ENCODE measurements around the gene HIVEP3.

HIVEP3 gene

GRCh38 chr1:41783189-41783639, 135.5 kb downstream of the HIVEP3 start:
- no peak for DNase-seq (ENCODE audit: low spot score)

GRCh38 chr1:41780916-41781315, 137.8 kb downstream of the HIVEP3 start:
- no peak for DNase-seq (ENCODE audit: low spot score)

- no peak for DNase-seq (ENCODE audit: low spot score)
These were observed 138.4 kb downstream of the HIVEP3 start for GRCh38 chr1:41780322-41780721.

GRCh38 chr1:41779360-41779759, 139.4 kb downstream of the HIVEP3 start:
- no peak for DNase-seq (ENCODE audit: low spot score)

- no peak for DNase-seq (ENCODE audit: low spot score)
These were observed 141.0 kb downstream of the HIVEP3 start for GRCh38 chr1:41777695-41778094.

GRCh38 chr1:41776891-41777441, 141.8 kb downstream of the HIVEP3 start:
- no peak for DNase-seq (ENCODE audit: low spot score)

- no peak for DNase-seq (ENCODE audit: low spot score)
These were observed 142.7 kb downstream of the HIVEP3 start for GRCh38 chr1:41775956-41776585.

- DNase-seq (ENCODE audit: low spot score), result no peak
These were observed 144.2 kb downstream of the HIVEP3 start for GRCh38 chr1:41774471-41774990.

GRCh38 chr1:41773842-41774241, 144.9 kb downstream of the HIVEP3 start:
- no peak for DNase-seq (ENCODE audit: low spot score)

- DNase-seq (ENCODE audit: low spot score), result no peak
These were observed 145.6 kb downstream of the HIVEP3 start for GRCh38 chr1:41773144-41773591.

GRCh38 chr1:41769068-41769467, 149.7 kb downstream of the HIVEP3 start:
- DNase-seq (ENCODE audit: low spot score), result no peak

GRCh38 chr1:41768583-41768982, 150.1 kb downstream of the HIVEP3 start:
- DNase-seq (ENCODE audit: low spot score), result no peak

GRCh38 chr1:41767534-41768525, 150.9 kb downstream of the HIVEP3 start:
- no peak for DNase-seq (ENCODE audit: low spot score)

- no peak for DNase-seq (ENCODE audit: low spot score)
These were observed 152.2 kb downstream of the HIVEP3 start for GRCh38 chr1:41766546-41766945.

GRCh38 chr1:41766041-41766440, 152.7 kb downstream of the HIVEP3 start:
- no peak for DNase-seq (ENCODE audit: low spot score)

GRCh38 chr1:41765152-41765551, 153.6 kb downstream of the HIVEP3 start:
- no peak for DNase-seq (ENCODE audit: low spot score)

GRCh38 chr1:41764656-41765055, 154.1 kb downstream of the HIVEP3 start:
- DNase-seq (ENCODE audit: low spot score), result no peak

GRCh38 chr1:41762777-41763176, 155.9 kb downstream of the HIVEP3 start:
- no peak for DNase-seq (ENCODE audit: low spot score)

GRCh38 chr1:41762251-41762650, 156.5 kb downstream of the HIVEP3 start:
- DNase-seq (ENCODE audit: low spot score), result no peak

- DNase-seq (ENCODE audit: low spot score), result no peak
These were observed 159.7 kb downstream of the HIVEP3 start for GRCh38 chr1:41758904-41759548.

- DNase-seq (ENCODE audit: low spot score), result no peak
These were observed 160.2 kb downstream of the HIVEP3 start for GRCh38 chr1:41758500-41758899.

GRCh38 chr1:41754540-41754939, 164.2 kb downstream of the HIVEP3 start:
- DNase-seq (ENCODE audit: low spot score), result no peak

Measured in hematopoietic multipotent progenitor cell treated with erythropoietin and hydrocortisone succinate and interleukin-3 and kit ligand, for 17 days (in vitro differentiated cells).